K562 (cell line): ENCODE measurements around the gene TBL2. TPM values are rescaled to one million over a fixed set of nuclear protein-coding genes. Genes with fewer than 3 reads are reported as not detected.

Experiments used
- ARHGAP35 ChIP-seq: fragments of 450-650 bp; IDR thresholded peaks from 2 replicates; pipeline ENCODE4 v1.6.1; 2018; ENCODE audit not compliant: partially characterized antibody
- CAMTA2 ChIP-seq: fragments of 250-450 bp; sonication (Bioruptor Pico); conservative IDR thresholded peaks from 2 replicates; pipeline ENCODE4 v1.5.1; 2022
- MLX ChIP-seq, 2 experiments: fragments of 450-650 bp in 1 of 2; sonication (generic) in 1 of 2; formaldehyde crosslinking; conservative IDR thresholded peaks; 2 replicates each; pipeline versions ENCODE4 v1.4.0 to v1.8.1; 2020 to 2022; ENCODE audit warnings: mild to moderate bottlenecking in 1 of 2, missing genetic modification reagents in 1 of 2
- NR2F6 ChIP-seq: fragments of 450-650 bp; formaldehyde crosslinking; IDR thresholded peaks from 2 replicates; pipeline ENCODE4 v1.4.0; 2020; ENCODE audit warnings: mild to moderate bottlenecking
- RAD21 ChIP-seq, 2 experiments: fragments of 250-450 bp in 1 of 2; fragments of 450-650 bp in 1 of 2; sonication (Bioruptor Pico) in 1 of 2; formaldehyde crosslinking in 1 of 2; IDR thresholded peaks in 1 of 2; conservative IDR thresholded peaks in 1 of 2; 2 replicates each; pipeline versions ENCODE4 v1.4.0 to v1.8.0; 2020 to 2022; ENCODE audit warnings: mild to moderate bottlenecking in 2 of 2, moderate library complexity in 1 of 2
- RAD51 ChIP-seq: fragments of 450-650 bp; IDR thresholded peaks from 2 replicates; pipeline ENCODE4 v1.7.1; 2016; ENCODE audit warnings: low read depth, mild to moderate bottlenecking, borderline replicate concordance
- SMARCC2 ChIP-seq: fragments of 450-650 bp; IDR thresholded peaks from 2 replicates; pipeline ENCODE4 v1.6.1; 2017; ENCODE audit warnings: antibody characterized with exemption, moderate library complexity, mild to moderate bottlenecking, low read depth
- ZBTB33 ChIP-seq: sonication (generic); formaldehyde crosslinking; IDR thresholded peaks from 2 replicates; pipeline ENCODE4 v1.8.1; 2023; ENCODE audit warnings: mild to moderate bottlenecking, missing genetic modification reagents
- polyA plus RNA-seq, 8 experiments: library from polyadenylated mRNA; depleted of rRNA in 4 of 8; stranded (reverse) in 5 of 8; unstranded in 3 of 8; fragments of >200 nt; fragmentation: Nextera tagmentation in 2 of 8; fragmentation: Illumina TruSeq in 1 of 8; extraction: Ambion mirVana in 2 of 8; extraction: Trizol in 1 of 8; gene quantifications; 2 replicates each; pipeline versions ENCODE4 v1.2.1 to v1.2.3, GENCODE V29; 2011 to 2014; ENCODE audit warnings: inconsistent platforms in 1 of 8, missing spikeins in 1 of 8
- total RNA-seq, 7 experiments: library from RNA; depleted of rRNA in 6 of 7; stranded (reverse); fragments of >200 nt in 6 of 7; fragmentation: Illumina TruSeq in 2 of 7; extraction: Trizol in 2 of 7; gene quantifications; 2 replicates each; pipeline versions ENCODE4 v1.2.1 to v1.2.3, GENCODE V29; 2011 to 2021; ENCODE audit warnings: low replicate concordance in 1 of 7
- TF ChIP-seq, protein P1 (sequence below): sonication (generic); formaldehyde crosslinking; IDR thresholded peaks from 2 replicates; pipeline ENCODE4 v1.8.0; 2023; ENCODE audit warnings: mild to moderate bottlenecking, missing genetic modification reagents
- TF ChIP-seq, protein P2 (sequence below): sonication (generic); formaldehyde crosslinking; IDR thresholded peaks from 2 replicates; pipeline ENCODE4 v1.8.0; 2023; ENCODE audit warnings: missing genetic modification reagents, mild to moderate bottlenecking, borderline replicate concordance

Gene TBL2
- total and polyA plus RNA-seq, 9 of the 15 experiments (the other 6 are each of a cell fraction or from before 2014, with no cell fraction given) = 2.5 to 123 (median 49.2) TPM

DNA sequence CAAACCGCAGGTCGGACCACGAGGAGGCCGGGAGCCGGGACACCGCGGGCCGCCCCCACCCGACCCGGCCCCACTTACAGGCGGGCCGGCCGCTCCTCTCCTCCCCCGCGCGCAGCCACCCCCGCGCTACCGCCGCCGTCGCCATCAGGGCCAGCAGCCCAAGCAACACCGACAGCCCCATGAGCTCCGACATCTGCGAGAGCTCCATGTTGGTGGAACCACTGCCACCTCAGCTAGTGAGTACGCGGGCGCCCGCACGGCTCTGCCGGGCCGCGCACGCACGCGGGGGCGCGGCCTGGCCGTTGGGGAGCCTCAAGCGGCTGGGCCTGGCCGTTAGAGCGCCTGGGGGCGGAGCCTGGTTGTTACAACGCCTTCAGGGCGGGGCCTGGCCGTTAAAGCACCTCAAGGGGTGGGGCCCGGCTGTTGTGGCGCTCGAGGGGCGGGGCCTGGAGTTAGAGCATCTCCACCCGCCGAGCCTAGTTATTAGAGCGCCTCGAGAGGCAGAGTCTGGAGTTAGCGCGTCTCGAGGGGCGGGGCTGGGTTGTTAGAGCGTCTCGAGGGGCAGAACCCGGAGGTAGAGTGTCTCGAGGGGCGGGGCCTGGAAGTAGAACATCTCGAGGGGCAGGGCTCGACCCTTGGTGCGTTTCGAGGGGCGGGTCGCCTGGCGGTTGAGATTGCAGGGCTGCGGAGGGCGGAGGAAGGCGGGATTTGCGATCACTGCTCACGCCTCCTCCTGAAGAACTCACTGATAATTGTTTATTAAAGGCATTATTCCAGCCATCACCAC is at the start of gene TBL2 (continued):
- TF ChIP-seq, protein P1, sequence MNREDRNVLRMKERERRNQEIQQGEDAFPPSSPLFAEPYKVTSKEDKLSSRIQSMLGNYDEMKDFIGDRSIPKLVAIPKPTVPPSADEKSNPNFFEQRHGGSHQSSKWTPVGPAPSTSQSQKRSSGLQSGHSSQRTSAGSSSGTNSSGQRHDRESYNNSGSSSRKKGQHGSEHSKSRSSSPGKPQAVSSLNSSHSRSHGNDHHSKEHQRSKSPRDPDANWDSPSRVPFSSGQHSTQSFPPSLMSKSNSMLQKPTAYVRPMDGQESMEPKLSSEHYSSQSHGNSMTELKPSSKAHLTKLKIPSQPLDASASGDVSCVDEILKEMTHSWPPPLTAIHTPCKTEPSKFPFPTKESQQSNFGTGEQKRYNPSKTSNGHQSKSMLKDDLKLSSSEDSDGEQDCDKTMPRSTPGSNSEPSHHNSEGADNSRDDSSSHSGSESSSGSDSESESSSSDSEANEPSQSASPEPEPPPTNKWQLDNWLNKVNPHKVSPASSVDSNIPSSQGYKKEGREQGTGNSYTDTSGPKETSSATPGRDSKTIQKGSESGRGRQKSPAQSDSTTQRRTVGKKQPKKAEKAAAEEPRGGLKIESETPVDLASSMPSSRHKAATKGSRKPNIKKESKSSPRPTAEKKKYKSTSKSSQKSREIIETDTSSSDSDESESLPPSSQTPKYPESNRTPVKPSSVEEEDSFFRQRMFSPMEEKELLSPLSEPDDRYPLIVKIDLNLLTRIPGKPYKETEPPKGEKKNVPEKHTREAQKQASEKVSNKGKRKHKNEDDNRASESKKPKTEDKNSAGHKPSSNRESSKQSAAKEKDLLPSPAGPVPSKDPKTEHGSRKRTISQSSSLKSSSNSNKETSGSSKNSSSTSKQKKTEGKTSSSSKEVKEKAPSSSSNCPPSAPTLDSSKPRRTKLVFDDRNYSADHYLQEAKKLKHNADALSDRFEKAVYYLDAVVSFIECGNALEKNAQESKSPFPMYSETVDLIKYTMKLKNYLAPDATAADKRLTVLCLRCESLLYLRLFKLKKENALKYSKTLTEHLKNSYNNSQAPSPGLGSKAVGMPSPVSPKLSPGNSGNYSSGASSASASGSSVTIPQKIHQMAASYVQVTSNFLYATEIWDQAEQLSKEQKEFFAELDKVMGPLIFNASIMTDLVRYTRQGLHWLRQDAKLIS (CRISPR knock-in tag) = no peak; the same call in 1 of the 2 replicates
- TF ChIP-seq MLX (CRISPR knock-in tag; conservative IDR thresholded peaks at IDR 0.05) (peak in 1 of 2 experiments; percentile 69; a peak in 1 of 4 replicates), RAD21 (CRISPR knock-in tag; conservative IDR thresholded peaks at IDR 0.05 in 1 of 2, IDR thresholded peaks at IDR 0.05 in 1 of 2) (peak in 1 of 2 experiments; percentile 19; a peak in 1 of 4 replicates), RAD51 (no peak), CAMTA2 (CRISPR knock-in tag) (0 out of 2 replicates have a peak, but pooled peaks have one; percentile 79), SMARCC2 (no peak; the same call in 1 of the 2 replicates), ARHGAP35 (no peak), NR2F6 (CRISPR knock-in tag) (no peak), ZBTB33 (CRISPR knock-in tag) (peak; percentile 69; the same call in 1 of the 2 replicates)
- TF ChIP-seq, protein P2, sequence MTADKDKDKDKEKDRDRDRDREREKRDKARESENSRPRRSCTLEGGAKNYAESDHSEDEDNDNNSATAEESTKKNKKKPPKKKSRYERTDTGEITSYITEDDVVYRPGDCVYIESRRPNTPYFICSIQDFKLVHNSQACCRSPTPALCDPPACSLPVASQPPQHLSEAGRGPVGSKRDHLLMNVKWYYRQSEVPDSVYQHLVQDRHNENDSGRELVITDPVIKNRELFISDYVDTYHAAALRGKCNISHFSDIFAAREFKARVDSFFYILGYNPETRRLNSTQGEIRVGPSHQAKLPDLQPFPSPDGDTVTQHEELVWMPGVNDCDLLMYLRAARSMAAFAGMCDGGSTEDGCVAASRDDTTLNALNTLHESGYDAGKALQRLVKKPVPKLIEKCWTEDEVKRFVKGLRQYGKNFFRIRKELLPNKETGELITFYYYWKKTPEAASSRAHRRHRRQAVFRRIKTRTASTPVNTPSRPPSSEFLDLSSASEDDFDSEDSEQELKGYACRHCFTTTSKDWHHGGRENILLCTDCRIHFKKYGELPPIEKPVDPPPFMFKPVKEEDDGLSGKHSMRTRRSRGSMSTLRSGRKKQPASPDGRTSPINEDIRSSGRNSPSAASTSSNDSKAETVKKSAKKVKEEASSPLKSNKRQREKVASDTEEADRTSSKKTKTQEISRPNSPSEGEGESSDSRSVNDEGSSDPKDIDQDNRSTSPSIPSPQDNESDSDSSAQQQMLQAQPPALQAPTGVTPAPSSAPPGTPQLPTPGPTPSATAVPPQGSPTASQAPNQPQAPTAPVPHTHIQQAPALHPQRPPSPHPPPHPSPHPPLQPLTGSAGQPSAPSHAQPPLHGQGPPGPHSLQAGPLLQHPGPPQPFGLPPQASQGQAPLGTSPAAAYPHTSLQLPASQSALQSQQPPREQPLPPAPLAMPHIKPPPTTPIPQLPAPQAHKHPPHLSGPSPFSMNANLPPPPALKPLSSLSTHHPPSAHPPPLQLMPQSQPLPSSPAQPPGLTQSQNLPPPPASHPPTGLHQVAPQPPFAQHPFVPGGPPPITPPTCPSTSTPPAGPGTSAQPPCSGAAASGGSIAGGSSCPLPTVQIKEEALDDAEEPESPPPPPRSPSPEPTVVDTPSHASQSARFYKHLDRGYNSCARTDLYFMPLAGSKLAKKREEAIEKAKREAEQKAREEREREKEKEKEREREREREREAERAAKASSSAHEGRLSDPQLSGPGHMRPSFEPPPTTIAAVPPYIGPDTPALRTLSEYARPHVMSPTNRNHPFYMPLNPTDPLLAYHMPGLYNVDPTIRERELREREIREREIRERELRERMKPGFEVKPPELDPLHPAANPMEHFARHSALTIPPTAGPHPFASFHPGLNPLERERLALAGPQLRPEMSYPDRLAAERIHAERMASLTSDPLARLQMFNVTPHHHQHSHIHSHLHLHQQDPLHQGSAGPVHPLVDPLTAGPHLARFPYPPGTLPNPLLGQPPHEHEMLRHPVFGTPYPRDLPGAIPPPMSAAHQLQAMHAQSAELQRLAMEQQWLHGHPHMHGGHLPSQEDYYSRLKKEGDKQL (CRISPR knock-in tag) = no peak
